ENCODE measurements around the gene TAF3.
"Not testable (repeated sequence)": the region's sequence is repeated elsewhere in the genome, so short reads cannot be mapped to it uniquely, and the experiment has no call there.

TAF3 gene

DNA sequence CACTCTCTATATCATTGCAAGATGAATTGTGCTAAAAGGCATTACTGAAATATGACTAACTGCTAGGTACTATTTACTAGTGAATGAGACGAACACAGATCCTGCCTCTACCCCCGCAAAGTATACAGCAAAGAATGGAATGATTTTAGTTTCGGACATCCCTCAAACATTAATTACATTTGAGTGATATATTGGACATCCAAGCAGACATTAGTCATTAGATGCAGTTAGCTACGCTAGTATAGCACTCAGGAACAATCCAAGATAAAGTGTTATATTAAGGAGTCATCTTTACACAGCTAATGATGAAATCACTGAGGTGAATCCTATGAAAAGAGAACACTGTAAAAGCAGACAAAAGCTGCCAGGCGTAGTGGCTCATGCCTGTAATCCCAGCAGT, 7.3 kb upstream of the TAF3 start:
- DNase-seq = no peak

DNA sequence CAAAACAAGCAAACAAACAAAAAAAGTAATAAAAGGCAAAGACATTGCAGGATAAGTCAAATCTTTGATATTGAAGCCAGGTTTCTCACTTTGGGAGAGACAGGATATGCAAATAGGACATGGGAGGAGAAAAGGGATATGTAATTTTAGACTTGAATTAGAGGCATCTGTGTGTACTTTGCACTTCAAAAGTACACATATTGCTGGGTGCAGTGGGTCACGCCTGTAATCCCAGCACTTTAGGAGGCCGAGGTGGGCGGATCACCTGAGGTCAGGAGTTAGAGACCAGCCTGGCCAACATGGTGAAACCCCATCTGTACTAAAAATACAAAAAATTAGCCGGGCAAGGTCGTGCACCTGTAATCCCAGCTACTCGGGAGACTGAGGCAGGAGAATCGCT, 6.6 kb upstream of the TAF3 start:
- not testable (repeated sequence) for DNase-seq

DNA sequence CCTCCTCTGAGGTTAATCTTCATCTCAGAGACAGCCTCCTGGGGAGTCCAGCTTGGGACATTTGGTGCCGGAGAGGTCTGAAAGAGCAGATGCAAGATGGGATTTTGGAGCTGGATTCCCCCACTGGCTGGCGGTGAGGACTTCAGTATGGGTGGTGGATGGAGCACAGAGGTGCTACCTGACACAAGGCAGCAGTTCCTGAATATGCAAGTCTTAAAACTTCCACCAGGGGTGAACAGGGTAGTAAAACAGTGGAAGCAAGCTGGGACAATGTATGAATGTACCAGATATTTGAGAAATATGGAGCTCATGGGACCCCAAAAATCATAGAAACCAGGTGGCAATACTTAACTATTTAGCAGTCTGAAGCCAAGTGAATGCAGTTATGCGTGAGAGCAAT, 4.8 kb upstream of the TAF3 start:
- DNase-seq = no peak

GRCh38 chr10:7817576-7817975, 729 bp upstream of the TAF3 start:
- no peak for DNase-seq

DNA sequence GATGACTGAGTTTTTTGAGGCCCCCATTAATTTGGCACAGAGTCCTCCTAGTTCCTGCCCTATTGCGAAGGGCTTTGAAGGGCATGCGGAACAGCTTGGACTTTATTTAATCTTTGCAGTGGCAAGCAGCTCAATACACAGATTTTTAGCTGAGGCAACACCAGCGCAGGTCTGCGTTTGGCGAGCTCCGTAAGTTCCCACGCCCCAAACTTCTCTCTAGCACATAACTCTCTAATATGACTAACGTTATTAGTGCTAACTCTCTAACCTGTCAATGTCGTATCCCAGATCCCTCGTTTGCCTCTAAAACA, 366 bp upstream of the TAF3 start:
- DNase-seq = no peak

- no peak for DNase-seq
These were observed 786 bp downstream of the TAF3 start for GRCh38 chr10:7819121-7819460.

DNA sequence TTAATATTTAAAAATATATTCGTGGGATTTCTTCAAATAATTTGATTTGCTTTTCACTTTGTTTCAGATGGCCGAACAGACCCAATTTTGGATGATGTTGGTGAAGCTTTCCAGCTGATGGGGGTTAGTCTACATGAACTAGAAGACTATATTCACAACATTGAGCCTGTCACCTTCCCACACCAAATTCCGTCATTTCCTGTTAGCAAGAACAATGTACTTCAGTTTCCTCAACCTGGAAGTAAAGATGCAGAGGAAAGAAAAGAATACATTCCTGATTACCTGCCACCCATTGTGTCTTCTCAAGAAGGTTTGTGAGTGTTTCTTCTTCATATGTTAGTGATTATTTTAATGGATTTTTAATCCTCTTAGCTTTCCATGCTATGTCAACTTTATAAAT, 5.9 kb downstream of the TAF3 start:
- DNase-seq = no peak

- DNase-seq = no peak
These were observed 8.7 kb downstream of the TAF3 start for GRCh38 chr10:7826971-7827370.

GRCh38 chr10:7829289-7829834, 11.1 kb downstream of the TAF3 start:
- no peak for DNase-seq

DNA sequence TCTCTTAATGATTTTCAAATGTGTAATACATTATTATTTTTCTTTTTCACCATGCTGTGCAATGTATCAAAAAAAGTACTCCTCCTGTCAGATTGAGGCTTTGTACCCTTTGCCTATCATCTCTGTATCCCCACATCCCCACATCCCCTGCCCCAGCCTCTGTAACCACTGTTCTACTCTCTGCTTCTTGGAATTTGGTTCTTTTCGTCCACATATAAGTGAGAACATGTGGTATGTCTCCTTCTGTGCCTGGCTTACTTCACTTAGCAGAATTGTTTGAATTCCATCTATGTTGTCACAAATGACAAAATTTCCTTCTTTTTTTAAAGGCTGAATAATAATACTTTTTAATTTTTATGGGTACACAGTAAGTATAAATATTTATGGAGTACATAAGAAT, 13.8 kb downstream of the TAF3 start:
- no peak for DNase-seq

DNA sequence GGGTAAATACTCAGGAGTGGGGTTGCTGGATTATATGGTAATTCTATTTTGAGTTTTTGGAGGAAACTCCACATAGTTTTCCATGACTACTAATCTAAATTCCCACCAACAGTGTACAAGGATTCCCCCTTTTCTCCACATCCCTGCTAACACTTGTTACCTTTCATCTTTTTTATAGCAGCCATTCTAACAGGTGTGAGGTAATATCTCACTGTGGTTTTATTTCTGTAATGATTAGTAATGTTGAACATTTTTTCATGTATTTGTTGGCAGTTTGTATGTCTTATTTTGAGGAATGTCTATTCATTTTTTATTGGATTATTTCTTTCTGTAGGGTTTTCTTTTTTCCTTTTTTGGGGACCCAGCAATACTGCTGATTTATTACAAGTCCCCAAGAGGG, 14.9 kb downstream of the TAF3 start:
- DNase-seq = no peak

DNA sequence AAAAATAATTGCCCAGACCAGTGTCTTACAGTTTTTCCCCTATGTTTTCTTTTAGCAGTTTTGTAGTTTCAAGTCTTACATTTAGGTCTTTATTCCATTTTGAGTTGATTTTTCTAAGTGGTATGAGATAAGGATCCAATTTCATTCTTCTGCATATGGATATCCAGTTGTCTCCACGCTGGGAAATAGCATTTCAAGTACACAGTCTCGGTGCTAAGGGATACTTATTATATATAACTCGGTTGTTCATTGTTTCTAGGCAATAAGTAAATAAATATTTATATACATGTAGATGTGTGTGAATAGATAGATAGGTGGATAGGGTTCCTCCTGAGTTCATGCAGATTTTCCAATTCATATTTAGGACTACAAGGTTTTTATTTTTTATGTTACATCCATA, 16.0 kb downstream of the TAF3 start:
- DNase-seq = no peak

GRCh38 chr10:7836571-7836970, 18.3 kb downstream of the TAF3 start:
- no peak for DNase-seq

GRCh38 chr10:7846591-7846990, 28.3 kb downstream of the TAF3 start:
- no peak for DNase-seq

DNA sequence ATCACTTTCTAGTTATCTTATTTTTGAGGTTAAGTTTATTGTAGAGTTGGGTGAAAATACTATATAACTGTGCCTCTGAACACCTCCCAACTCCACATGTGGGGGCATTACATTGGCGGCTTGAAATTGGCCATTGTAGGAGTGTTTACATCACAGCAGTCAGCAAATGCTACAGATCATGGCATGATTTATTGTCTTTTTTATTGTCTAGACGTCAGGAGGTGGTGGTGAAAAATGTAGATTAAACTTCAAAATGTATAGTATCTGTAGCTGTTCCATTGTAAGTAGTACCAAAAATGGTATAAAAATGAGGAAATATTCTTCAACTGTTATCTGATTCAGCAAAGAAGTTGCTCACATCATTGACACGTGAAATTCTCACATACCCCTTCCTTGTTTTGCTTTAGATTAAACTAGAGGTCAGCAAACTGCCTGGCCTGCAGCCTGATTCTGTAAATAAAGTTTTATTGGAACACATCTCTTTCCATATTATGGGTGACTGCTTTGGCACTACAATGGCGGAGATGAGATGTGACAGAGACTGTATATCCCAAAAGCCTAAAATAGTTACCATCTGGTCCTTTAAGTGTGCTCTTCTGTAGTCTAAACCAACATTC, 35.0 kb downstream of the TAF3 start:
- DNase-seq = no peak

GRCh38 chr10:7853890-7854289, 35.6 kb downstream of the TAF3 start:
- no peak for DNase-seq

GRCh38 chr10:7855205-7855604, 36.9 kb downstream of the TAF3 start:
- DNase-seq = no peak

DNA sequence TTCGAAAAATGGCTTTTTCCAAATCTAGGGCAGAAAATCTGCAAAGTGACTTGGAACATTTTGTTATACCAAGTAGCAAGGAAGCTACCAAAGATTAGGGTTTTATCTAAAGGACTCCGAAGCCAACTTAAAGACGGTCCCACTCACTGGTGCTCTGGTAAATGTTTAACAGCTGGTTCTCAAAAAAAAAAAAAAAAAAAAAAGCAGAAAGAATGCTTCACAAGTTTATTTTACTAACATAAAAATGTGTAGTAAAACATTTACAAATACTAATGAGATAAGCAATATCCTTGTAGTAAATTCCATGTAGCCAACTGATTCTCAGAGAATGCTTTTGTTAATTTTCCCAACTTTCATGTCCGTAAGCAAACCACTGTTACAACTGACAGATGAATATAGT, 38.4 kb downstream of the TAF3 start:
- DNase-seq = no peak

DNA sequence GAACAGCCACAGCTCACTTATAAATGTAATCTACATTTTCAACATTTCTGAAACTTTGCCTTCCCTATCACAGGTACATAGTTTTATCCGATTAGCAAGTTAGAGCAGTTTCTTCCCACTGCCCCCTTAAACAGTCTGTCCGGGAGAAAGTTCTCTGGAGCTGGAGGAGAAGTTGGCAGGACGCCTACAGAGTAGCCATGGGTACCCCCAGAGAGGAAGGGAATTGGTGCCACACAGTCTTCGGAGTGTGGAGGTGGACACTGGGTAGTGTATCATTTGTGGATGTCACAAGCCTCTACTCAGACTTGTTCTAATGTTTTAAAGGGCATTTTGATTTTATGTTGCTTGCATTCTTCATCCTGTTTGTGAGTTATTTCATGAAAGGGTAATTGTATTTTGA, 39.0 kb downstream of the TAF3 start:
- no peak for DNase-seq

- no peak for DNase-seq
These were observed 43.3 kb downstream of the TAF3 start for GRCh38 chr10:7861509-7862120.

GRCh38 chr10:7862121-7862514, 43.8 kb downstream of the TAF3 start:
- no peak for DNase-seq

- no peak for DNase-seq
These were observed 47.9 kb downstream of the TAF3 start for GRCh38 chr10:7866176-7866575.

DNA sequence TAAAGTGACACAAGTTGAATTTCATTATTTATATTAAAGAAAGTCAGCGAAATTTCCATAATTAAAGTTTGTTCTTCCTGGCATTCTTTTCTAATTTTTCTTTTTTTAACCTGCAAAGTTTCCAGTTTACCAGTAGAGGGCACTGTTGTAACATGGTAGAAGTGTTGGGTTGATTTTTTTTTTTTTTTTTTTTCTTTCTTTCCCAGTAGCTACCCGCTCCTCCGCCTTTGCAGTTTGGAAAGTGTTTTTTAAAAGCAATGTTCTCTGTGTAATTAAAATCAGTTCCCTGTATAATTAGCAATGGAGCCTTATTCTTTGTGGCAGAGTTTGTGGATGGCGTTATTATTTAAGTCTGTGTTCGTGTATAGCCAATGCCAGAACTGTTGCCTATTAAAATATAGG, 53.7 kb downstream of the TAF3 start:
- DNase-seq = no peak

GRCh38 chr10:7874864-7875263, 56.6 kb downstream of the TAF3 start:
- no peak for DNase-seq

GRCh38 chr10:7876541-7877127, 58.3 kb downstream of the TAF3 start:
- DNase-seq = no peak
